Heart left ventricle (tissue), 16 donors: ENCODE data around the gene NTM. TPM values are rescaled to one million over a fixed set of nuclear protein-coding genes. Genes with fewer than 3 reads are reported as not detected.

Experiments
- ATAC-seq, 4 donors: fragments of 200-7000 bp; cut with Tn5 transposase; one replicate each; pipeline ENCODE4 v1.9.1; 2020 to 2022; ENCODE audit warnings: moderate library complexity in 4 of 4, mild to moderate bottlenecking in 3 of 4, moderate number of reproducible peaks in 1 of 4
- DNase-seq, 5 donors: peaks; one replicate each; pipeline ENCODE4 v3.0.0-alpha.2; 2020
- H3K27ac ChIP-seq, 12 donors: fragments of 200-600 bp; sonication (generic) in 4 of 12; one replicate each; pipeline versions ENCODE4 v1.5.0 to v1.8.0; 2016 to 2022; ENCODE audit warnings: mild to moderate bottlenecking in 2 of 12
- H3K27me3 ChIP-seq, 9 donors: fragments of 200-600 bp; sonication (generic) in 2 of 9; one replicate each; pipeline versions ENCODE4 v1.5.1 to v1.8.0; 2016 to 2022; ENCODE audit warnings: mild to moderate bottlenecking in 3 of 9
- H3K36me3 ChIP-seq, 9 donors: fragments of 200-600 bp; sonication (generic) in 2 of 9; one replicate each; pipeline versions ENCODE4 v1.5.0 to v1.8.0; 2018 to 2022; ENCODE audit warnings: mild to moderate bottlenecking in 2 of 9
- H3K4me1 ChIP-seq, 12 donors: fragments of 200-600 bp; sonication (generic) in 4 of 12; one replicate each; pipeline versions ENCODE4 v1.5.0 to v1.8.0; 2016 to 2022; ENCODE audit warnings: mild to moderate bottlenecking in 3 of 12
- H3K4me3 ChIP-seq, 12 donors: fragments of 200-600 bp; sonication (generic) in 4 of 12; one replicate each; pipeline versions ENCODE4 v1.5.0 to v1.8.0; 2017 to 2022; ENCODE audit warnings: mild to moderate bottlenecking in 9 of 12, moderate library complexity in 4 of 12
- H3K9me3 ChIP-seq, 12 donors: fragments of 200-600 bp; sonication (generic) in 4 of 12; one replicate each; pipeline versions ENCODE4 v1.5.0 to v1.8.0; 2016 to 2022; ENCODE audit warnings: mild to moderate bottlenecking in 1 of 12
- POLR2A ChIP-seq, 2 donors: fragments of 450-650 bp; IDR thresholded peaks; one replicate each; pipeline ENCODE4 v1.6.1; 2017; ENCODE audit warnings: antibody characterized with exemption in 2 of 2, mild to moderate bottlenecking in 2 of 2, moderate library complexity in 2 of 2
- WGBS, 4 donors: extraction: QIAGEN DNeasy Blood & Tissue Kit in 2 of 4; methylation state at CpG; one replicate each; pipeline versions ENCODE4 v1.1.5 to v1.1.7; 2013 to 2018; 5-methylcytosine and 5-hydroxymethylcytosine counted together
- intact Hi-C, 10 donors: fragments of 100-400 bp; cut with DNase I; formaldehyde crosslinking; loops; one replicate each; pipeline versions ENCODE4 v1.11.1 to v1.14.2; 2022
- polyA plus RNA-seq, 2 donors: library from polyadenylated mRNA; stranded (reverse); fragments of 200-250 nt; gene quantifications; one replicate each; pipeline ENCODE4 v1.2.3, GENCODE V29; 2013
- total RNA-seq, 9 donors: library from RNA; depleted of rRNA in 2 of 9; stranded (reverse); fragments of >200 nt in 2 of 9; fragmentation: NEBNext Ultra II Directional in 3 of 9; extraction: Animal tissue kit (Norgen Biotek cat#: 25700) in 3 of 9; gene quantifications; one replicate each; pipeline versions ENCODE4 v1.1.0 to v1.2.4, GENCODE V29; 2016 to 2023
- TF ChIP-seq, protein P1 (sequence below), 12 donors: fragments of 200-600 bp; sonication (generic) in 4 of 12; IDR thresholded peaks; one replicate each; pipeline versions ENCODE4 v1.5.0 to v1.8.0; 2018 to 2022; ENCODE audit warnings: antibody characterized with exemption in 12 of 12, mild to moderate bottlenecking in 5 of 12
- donor health status: ischemic (EF 13 %, LVEDD 7.1; RV severe dilation, severe dysfunction).
- donor health status: healthy with polysubstance abuse.
- donor health status: DM: no; HTN: yes; CAD: no.
- donor health status: DM: no; HTN: no; CAD: no.
- donor health status: ischemic (EF 25% LVEDD 6.9; RV normal size, moderate dysfunction).
- donor health status: ischemic (EF 25% LVEDD 5.7; RV mildly dilated, moderate dysfunction).
- donor health status: healthy.
- donor health status: DM: yes; HTN: yes; CAD: no.
- donor health status: ischemic (EF 35%, LVEDD 5.7; RV mildly dilated, moderate dysfunction).
- donor health status: nonischemic (EF 11% LVEDD 7.7; RV severe dilation, severe dysfunction).
- donor health status: DM: yes; HTN: yes; CAD: no.
- donor health status: PGD.
- donor health status: ischemic (EF 29% LVEDD 5.4; RV normal size, mild dysfunction).
- donor health status: nonischemic (EF 23%, LVEDD 6.1; RV moderate dilation, normal function).

Gene NTM
- total and polyA plus RNA-seq, 11 donors: 0.40 to 7.7 (median 1.5) TPM

DNA sequence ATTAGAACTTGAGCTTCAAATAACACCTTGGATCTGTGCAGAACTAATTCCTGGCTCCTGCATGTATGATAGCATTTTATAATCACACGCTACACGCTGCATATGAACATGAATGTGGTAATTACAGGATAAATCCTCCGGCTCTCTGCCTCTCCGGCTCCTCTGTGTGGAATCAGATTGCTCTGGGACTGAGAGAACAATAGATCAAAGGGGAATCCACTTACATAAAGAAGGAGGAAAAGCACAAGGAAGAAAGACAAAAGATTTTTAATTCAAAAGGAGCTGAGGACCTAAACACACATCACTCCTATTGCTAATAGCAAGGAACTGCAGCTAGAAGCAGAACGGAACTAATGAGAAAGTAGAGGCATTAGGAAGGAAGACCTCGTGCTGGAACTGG, 240.9 kb downstream of the NTM start:
- Histone ChIP-seq H3K27ac (no peak overlapping the region), H3K27me3 (peaks cover 0 to 11% (median 0%) of the 10 kb centered on the region in 9 donors), H3K4me3 (no peak overlapping the region), H3K4me1 (peaks cover 0 to 11% (median 0%) of the 10 kb centered on the region in 12 donors), H3K36me3 (no peaks in the 10 kb centered on the region), H3K9me3 (no peaks in the 10 kb centered on the region)
- ATAC-seq (no peak), DNase-seq (no peak)
- WGBS, 4 donors: 76 to 89% (median 80%) methylated on average over 6 of the region's 6 CpGs
- TF ChIP-seq, protein P1, sequence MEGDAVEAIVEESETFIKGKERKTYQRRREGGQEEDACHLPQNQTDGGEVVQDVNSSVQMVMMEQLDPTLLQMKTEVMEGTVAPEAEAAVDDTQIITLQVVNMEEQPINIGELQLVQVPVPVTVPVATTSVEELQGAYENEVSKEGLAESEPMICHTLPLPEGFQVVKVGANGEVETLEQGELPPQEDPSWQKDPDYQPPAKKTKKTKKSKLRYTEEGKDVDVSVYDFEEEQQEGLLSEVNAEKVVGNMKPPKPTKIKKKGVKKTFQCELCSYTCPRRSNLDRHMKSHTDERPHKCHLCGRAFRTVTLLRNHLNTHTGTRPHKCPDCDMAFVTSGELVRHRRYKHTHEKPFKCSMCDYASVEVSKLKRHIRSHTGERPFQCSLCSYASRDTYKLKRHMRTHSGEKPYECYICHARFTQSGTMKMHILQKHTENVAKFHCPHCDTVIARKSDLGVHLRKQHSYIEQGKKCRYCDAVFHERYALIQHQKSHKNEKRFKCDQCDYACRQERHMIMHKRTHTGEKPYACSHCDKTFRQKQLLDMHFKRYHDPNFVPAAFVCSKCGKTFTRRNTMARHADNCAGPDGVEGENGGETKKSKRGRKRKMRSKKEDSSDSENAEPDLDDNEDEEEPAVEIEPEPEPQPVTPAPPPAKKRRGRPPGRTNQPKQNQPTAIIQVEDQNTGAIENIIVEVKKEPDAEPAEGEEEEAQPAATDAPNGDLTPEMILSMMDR (IDR thresholded peaks at IDR 0.05): no peak
- TF ChIP-seq POLR2A (IDR thresholded peaks at IDR 0.05): no peak
- intact Hi-C loops: no loop called here

DNA sequence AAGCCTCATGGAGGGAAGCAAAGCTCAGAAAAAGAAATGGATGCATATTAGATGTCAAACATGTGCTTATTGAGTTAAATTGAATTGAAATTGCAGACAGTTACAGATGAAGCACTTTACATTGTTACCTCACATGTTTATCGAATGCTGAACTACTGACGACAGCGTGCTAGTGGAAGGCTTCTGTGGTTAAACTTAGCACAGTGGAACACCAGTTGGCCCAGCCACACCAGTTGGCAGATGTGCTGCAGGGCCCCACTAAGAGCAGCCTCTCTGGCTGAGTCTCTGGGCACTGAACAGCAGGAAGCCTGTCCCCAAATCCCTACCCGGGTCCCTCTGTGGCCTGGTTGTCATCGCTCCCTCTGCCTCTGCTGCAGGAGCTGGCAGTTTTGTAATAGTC, 242.1 kb downstream of the NTM start:
- DNase-seq (peak in 4 of 5 donors; percentile 34 to 66 (median 50)), ATAC-seq (peak; percentile 94 to 99 (median 96))
- H3K4me1 ChIP-seq: peaks cover 0 to 11% (median 0%) of the 10 kb centered on the region in 12 donors
- no peak overlapping the region for H3K27ac ChIP-seq
- intact Hi-C loops: no loop called here
- no peaks in the 10 kb centered on the region for H3K9me3 ChIP-seq
- peaks cover 0 to 11% (median 0%) of the 10 kb centered on the region in 9 donors for H3K27me3 ChIP-seq
- TF ChIP-seq, protein P1 (IDR thresholded peaks at IDR 0.05): no peak
- no peak for TF ChIP-seq POLR2A (IDR thresholded peaks at IDR 0.05)
- 37 to 60% (median 57%) methylated on average over 5 of the region's 5 CpGs for WGBS, 4 donors
- H3K36me3 ChIP-seq: no peaks in the 10 kb centered on the region
- no peak overlapping the region for H3K4me3 ChIP-seq

DNA sequence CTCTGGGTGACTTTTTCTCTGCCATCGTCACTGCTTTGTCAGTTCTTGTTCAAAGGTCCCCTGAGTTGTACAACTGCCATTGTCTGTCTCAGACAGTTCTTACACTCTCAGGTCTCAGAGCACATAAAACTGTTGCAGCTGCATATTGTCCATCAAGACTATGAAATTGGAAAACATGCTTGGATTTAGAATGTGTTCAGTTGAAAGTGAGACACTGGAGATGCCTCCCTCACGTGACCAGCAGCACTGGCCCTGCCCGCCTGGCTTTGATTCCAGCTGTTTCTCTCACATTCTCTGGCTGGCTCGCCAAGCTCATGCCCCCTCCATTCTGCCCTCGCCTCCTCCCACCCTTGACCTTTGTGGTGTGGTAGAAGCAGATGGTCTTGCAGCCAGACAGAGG, 244.2 kb downstream of the NTM start:
- no peak for DNase-seq
- no peak for ATAC-seq
- intact Hi-C loops: no loop called here
- Histone ChIP-seq H3K27ac (no peak overlapping the region), H3K36me3 (no peaks in the 10 kb centered on the region), H3K4me1 (peaks cover 0 to 11% (median 0%) of the 10 kb centered on the region in 12 donors), H3K9me3 (no peaks in the 10 kb centered on the region), H3K4me3 (no peak overlapping the region), H3K27me3 (peaks cover 0 to 21% (median 0%) of the 10 kb centered on the region in 9 donors)
- TF ChIP-seq POLR2A (IDR thresholded peaks at IDR 0.05): no peak
- TF ChIP-seq, protein P1 (IDR thresholded peaks at IDR 0.05): no peak
- 60 to 67% (median 64%) methylated on average over 5 of the region's 5 CpGs for WGBS, 4 donors

DNA sequence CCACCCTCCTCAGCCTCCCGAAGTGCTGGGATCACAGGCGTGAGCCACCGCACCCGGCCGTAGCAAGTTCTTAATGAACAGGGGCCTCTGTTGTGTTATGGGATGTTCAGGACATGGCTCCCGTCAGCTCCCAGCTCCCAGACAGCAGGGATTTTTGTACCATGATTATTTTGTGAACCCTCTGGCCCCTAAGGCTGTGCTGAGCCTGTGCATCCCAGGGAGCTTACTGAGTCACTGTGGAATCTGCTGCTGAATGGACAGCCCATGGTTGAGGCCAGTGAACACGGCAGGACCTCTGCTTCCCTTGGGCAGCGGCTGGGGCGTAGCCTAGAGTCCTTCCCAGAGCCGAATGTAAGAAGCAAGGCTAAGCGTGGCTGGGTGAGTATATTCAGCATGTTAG, 245.2 kb downstream of the NTM start:
- no peak for ATAC-seq
- H3K4me3 ChIP-seq: no peak overlapping the region
- DNase-seq: no peak
- no peak for TF ChIP-seq POLR2A (IDR thresholded peaks at IDR 0.05)
- TF ChIP-seq, protein P1 (IDR thresholded peaks at IDR 0.05): no peak
- H3K36me3 ChIP-seq: no peaks in the 10 kb centered on the region
- H3K9me3 ChIP-seq: no peaks in the 10 kb centered on the region
- H3K27ac ChIP-seq: no peak overlapping the region
- 80 to 92% (median 82%) methylated on average over 8 to 11 of the region's 11 CpGs for WGBS, 4 donors
- H3K4me1 ChIP-seq: peaks cover 0 to 11% (median 0%) of the 10 kb centered on the region in 12 donors
- peaks cover 0 to 21% (median 0%) of the 10 kb centered on the region in 9 donors for H3K27me3 ChIP-seq
- intact Hi-C loops: no loop called here
